Frontal cortex (tissue), 4 donors: ENCODE data around the gene SCN4A. TPM values are rescaled to one million over a fixed set of nuclear protein-coding genes. Genes with fewer than 3 reads are reported as not detected.

Experiments
- DNase-seq, 2 donors: peaks; one replicate each; pipeline ENCODE4 v3.0.0; 2012; ENCODE audit warnings: low spot score in 2 of 2
- FAIRE-seq: peaks from 2 replicates; lab custom pipeline; 2012; peaks lifted over from hg19 to GRCh38; lab: Jason Lieb, UNC
- total RNA-seq: library from RNA; depleted of rRNA; stranded (reverse); fragments of >200 nt; gene quantifications from one replicate; pipeline ENCODE4 v1.2.3, GENCODE V29; 2014
- donor health status: control.
- donor health status: control.
- donor health status: control.

The SCN4A gene
- total RNA-seq, 1 donor from 2014 or later = not detected

GRCh38 chr17:64002658-64003525 lies 30.2 kb upstream of the SCN4A start:
- DNase-seq (no peak), FAIRE-seq (no peak)

- DNase-seq (peak in 1 of 2 donors; percentile 1), FAIRE-seq (no peak)
These were observed 29.2 kb upstream of the SCN4A start for GRCh38 chr17:64001763-64002529.

GRCh38 chr17:64001091-64001579 lies 28.4 kb upstream of the SCN4A start:
- FAIRE-seq = no peak
- no peak for DNase-seq

- DNase-seq (no peak), FAIRE-seq (no peak)
These were observed 27.2 kb upstream of the SCN4A start for GRCh38 chr17:63999680-64000531.

GRCh38 chr17:63998721-63999679 lies 26.3 kb upstream of the SCN4A start:
- DNase-seq (no peak), FAIRE-seq (no peak)

- DNase-seq (peak; percentile 51 to 86), FAIRE-seq (no peak)
These were observed 25.5 kb upstream of the SCN4A start, which contains the start of gene PRR29 for GRCh38 chr17:63998050-63998720. PRR29 (plus strand) TSS chr17:63998351; CDS start chr17:63998365, 14 bp downstream.

- DNase-seq = no peak
- no peak for FAIRE-seq
These were observed 24.8 kb upstream of the SCN4A start for GRCh38 chr17:63997341-63998048.

GRCh38 chr17:63996430-63997182 lies 23.9 kb upstream of the SCN4A start:
- DNase-seq (no peak), FAIRE-seq (no peak)

- DNase-seq (no peak), FAIRE-seq (no peak)
These were observed 22.9 kb upstream of the SCN4A start for GRCh38 chr17:63995626-63996025.

- FAIRE-seq (no peak), DNase-seq (no peak)
These were observed 20.8 kb upstream of the SCN4A start for GRCh38 chr17:63993368-63993985.

- no peak for FAIRE-seq
- DNase-seq = no peak
These were observed 18.9 kb upstream of the SCN4A start for GRCh38 chr17:63991611-63992010.

- DNase-seq (no peak), FAIRE-seq (no peak)
These were observed 17.1 kb upstream of the SCN4A start for GRCh38 chr17:63989622-63990345.

GRCh38 chr17:63988741-63989621 lies 16.3 kb upstream of the SCN4A start:
- no peak for FAIRE-seq
- DNase-seq = no peak

GRCh38 chr17:63988127-63988478 lies 15.4 kb upstream of the SCN4A start:
- FAIRE-seq = no peak

More at GRCh38 chr17:63988127-63988478, 15.4 kb upstream of the SCN4A start:
- DNase-seq = no peak
